Activated CD8-positive, alpha-beta T cell treated with anti-CD3 and anti-CD28 coated beads, Interleukin-2, amount 10 ng/mL, durations not matched to agents 7 days and 5 days (primary cell): ENCODE data around the gene RFX8. TPM values are rescaled to one million over a fixed set of nuclear protein-coding genes. Genes with fewer than 3 reads are reported as not detected.

Source experiments
- ATAC-seq: fragments of 150-1000 bp; cut with Tn5 transposase; one replicate; pipeline ENCODE4 v1.10.0; 2021; ENCODE audit warnings: moderate library complexity
- CTCF ChIA-PET: fragments of 350-600 bp; sonication (Branson Sonifier 250); formaldehyde crosslinking; loops from one replicate; lab custom pipeline; 2021; ENCODE audit warnings: antibody characterized with exemption; lab: Charles Lee
- POLR2A ChIA-PET: fragments of 350-600 bp; sonication (Branson Sonifier 250); formaldehyde crosslinking; loops from one replicate; lab custom pipeline; 2021; ENCODE audit warnings: antibody characterized with exemption; lab: Charles Lee
- DNase-seq: peaks from one replicate; pipeline ENCODE4 v3.0.0-alpha.2; 2020
- H3K27ac Mint-ChIP-seq: one replicate; pipeline ENCODE4 v1.8.0; 2021; ENCODE audit warnings: mild to moderate bottlenecking, mixed read lengths
- H3K27me3 Mint-ChIP-seq: one replicate; pipeline ENCODE4 v1.8.0; 2021; ENCODE audit warnings: low read depth, mixed read lengths
- H3K36me3 Mint-ChIP-seq: one replicate; pipeline ENCODE4 v1.8.0; 2021; ENCODE audit warnings: low read depth, mixed read lengths
- H3K4me1 Mint-ChIP-seq: one replicate; pipeline ENCODE4 v1.8.0; 2021; ENCODE audit warnings: low read depth, mixed read lengths
- H3K4me3 Mint-ChIP-seq: one replicate; pipeline ENCODE4 v1.8.0; 2021; ENCODE audit warnings: mild to moderate bottlenecking, mixed read lengths
- H3K9me3 Mint-ChIP-seq: one replicate; pipeline ENCODE4 v1.8.0; 2022; ENCODE audit warnings: mixed read lengths; ENCODE audit not compliant: insufficient read depth
- total RNA-seq, 2 experiments: library from RNA; stranded (reverse); gene quantifications; one replicate each; pipeline ENCODE4 v1.2.3, GENCODE V29; 2021

Gene RFX8
- total RNA-seq, 2 experiments from 2014 or later: 2.2 to 2.8 TPM

DNA sequence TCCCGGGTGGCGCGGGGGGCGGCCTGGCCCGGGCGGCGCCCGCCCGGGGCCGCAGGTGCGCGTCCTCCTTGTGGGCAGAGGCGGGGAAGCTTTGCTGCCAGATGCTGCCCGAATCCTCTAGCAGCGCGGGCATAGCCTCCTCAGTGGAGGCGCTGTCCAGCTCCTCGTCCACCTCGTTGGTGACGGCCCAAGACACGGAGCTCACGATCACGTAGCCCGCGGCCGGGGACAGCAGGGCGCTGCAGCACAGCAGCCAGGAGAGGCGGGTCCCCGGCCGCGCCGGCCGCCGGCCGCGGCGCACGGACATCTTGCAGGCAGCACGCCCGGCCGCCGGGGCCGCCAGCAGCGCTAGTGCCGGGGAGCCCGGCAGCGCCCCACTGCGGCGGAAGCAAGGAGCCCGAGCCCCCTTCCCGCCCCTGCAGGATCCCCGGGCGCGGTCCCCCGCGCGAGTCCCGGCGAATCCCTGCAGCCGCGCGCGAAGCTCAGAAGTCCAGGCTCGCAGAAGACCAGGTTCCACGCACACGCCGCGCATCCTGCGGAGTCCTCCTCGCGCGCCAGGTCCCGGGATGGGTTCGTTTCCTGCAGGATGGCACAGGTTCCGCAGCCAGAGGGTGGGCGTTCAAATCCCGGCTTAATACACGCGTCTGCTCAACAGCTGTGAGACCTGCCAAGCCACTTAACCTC lies 87.6 kb downstream of the RFX8 start, which contains the start of gene CREG2:
Gene CREG2, minus strand, starts transcription at position 353 of the 684 bp plus-strand sequence. Its CDS starts 46 bp downstream, at position 307.
- Mint-ChIP-seq H3K4me1 (peaks cover 11% of the 10 kb centered on the region), H3K4me3 (peak within 1 kb of the TSS; percentile 52), H3K27ac (no peak within 1 kb of the TSS), H3K27me3 (peaks cover 58% of the 10 kb centered on the region), H3K36me3 (no peaks in the 10 kb centered on the region), H3K9me3 (no peaks in the 10 kb centered on the region)
- POLR2A ChIA-PET: no interaction called here
- CTCF ChIA-PET: interaction anchor here (0.7 to 4.9 kb wide), 21 partner anchors 8 to 444 kb away, joined by 3 to 47 read pairs (median 5); partner anchors contain the start of gene RNF149
- peak; percentile 89 for ATAC-seq
- peak; percentile 62 for DNase-seq

DNA sequence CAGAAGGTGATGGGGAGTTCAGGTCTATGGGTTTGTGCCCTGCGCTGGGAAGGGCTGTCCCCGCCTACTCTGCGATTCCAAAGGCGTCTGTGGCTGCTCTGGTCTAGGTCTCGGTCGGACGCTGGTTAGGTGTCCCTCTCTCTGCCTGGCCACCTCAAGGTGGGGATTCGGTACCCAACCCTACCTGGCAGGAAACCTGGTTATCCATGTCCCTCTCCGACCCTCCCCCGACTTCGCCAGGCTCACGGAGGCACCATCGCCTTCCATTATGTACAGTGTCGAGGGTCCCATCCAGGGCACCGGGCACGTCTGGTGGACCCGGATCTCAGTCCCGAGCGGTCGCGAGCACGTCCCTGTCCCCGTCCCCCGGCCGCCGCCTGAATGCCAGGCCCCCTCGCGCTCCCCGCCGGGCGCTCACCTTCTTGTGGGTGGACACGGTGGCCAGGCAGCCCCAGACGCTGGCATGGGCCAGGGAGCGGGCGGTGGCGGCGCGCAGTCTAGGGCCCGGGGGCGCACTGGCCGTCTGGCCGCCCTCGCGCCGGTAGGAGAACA lies 88.2 kb downstream of the RFX8 start:
- CTCF ChIA-PET: interaction anchor here (0.7 to 4.9 kb wide), 15 partner anchors 9 to 444 kb away, joined by 3 to 47 read pairs (median 5); no protein-coding TSS in a partner anchor
- ATAC-seq (peak; percentile 21), DNase-seq (no peak)
- Mint-ChIP-seq H3K4me1 (peaks cover 11% of the 10 kb centered on the region), H3K27me3 (peaks cover 58% of the 10 kb centered on the region), H3K4me3 (peak overlapping the region; percentile 38), H3K36me3 (no peaks in the 10 kb centered on the region), H3K9me3 (no peaks in the 10 kb centered on the region), H3K27ac (no peak overlapping the region)
- POLR2A ChIA-PET: no interaction called here

DNA sequence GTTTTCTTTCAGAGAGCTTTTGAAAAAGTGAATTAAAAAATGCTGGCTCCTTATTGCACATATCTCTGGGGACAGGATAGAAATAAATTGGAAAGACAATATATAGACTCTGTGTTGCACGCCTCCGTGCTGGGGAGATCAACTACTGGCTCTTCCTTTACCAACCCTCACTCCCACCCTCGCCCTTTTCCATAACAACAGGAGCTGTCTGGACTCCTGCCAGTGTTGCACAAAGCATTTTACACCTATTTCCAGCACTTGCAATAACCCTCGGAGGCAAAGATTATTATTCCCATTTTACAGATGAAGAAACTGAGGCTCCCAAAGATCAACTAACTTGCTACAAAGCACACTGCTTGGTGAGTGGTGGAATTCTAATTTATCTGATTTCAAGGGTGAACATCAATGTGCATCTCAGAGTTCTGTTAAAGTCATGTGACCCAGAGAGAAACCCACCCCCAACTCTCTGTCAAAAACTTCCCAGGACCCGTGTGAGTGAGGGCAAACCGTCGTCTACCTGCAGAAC lies 91.8 kb downstream of the RFX8 start:
- CTCF ChIA-PET: interaction anchor here (1.8 kb wide), 1 partner anchor 20 kb away, joined by 3 read pairs; no protein-coding TSS in a partner anchor
- peaks cover 11% of the 10 kb centered on the region for H3K4me1 Mint-ChIP-seq
- POLR2A ChIA-PET: no interaction called here
- H3K27me3 Mint-ChIP-seq: peaks cover 40% of the 10 kb centered on the region
- ATAC-seq (no peak), DNase-seq (no peak)
- no peak overlapping the region for H3K27ac Mint-ChIP-seq
- H3K36me3 Mint-ChIP-seq: no peaks in the 10 kb centered on the region
- no peak overlapping the region for H3K4me3 Mint-ChIP-seq
- no peaks in the 10 kb centered on the region for H3K9me3 Mint-ChIP-seq

DNA sequence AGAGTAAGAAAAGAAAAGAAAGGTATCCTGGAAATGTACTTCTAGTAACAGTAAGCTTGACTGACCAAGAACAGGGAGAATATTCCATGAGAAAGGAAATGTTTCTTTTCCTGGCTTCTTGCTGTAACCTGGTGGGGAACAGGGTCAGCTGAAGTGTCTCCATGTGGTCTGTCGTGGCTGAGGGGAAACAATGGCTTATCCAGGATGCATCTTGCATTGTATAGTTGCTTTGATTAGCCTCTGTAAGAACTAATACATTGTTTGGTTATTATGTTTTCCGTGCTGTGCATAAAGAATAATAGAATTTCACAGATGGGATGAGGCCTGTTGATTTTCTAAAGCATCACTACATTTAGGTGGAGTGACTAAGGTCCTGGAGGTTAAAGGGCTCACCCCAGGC lies 92.5 kb downstream of the RFX8 start:
- H3K9me3 Mint-ChIP-seq: no peaks in the 10 kb centered on the region
- ATAC-seq: no peak

DNA sequence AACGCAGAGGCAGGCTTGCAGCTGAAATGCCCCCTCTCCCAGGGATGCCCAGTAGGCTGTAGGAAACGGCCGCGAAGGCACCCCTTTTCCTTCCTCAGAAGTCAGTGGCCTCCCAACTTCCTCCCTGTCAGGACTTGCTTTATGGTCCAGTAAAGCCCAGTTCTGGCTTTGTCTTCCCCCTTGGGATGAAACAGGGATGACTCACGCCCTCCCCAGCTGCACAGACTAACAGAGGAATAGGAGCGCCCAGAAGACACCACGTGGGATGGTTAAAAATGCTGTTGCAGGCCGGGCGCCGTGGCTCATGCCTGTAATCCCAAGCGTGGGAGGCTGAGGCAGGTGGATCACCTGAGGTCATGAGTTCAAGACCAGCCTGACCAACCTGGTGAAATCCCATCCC lies 94.5 kb downstream of the RFX8 start:
- ChIA-PET CTCF (interaction anchor here (2.2 kb wide), 1 partner anchor 38 kb away, joined by 9 read pairs; no protein-coding TSS in a partner anchor), POLR2A (no interaction called here)
- H3K4me3 Mint-ChIP-seq: no peak overlapping the region
- ATAC-seq: no peak
- no peaks in the 10 kb centered on the region for H3K9me3 Mint-ChIP-seq
- no peaks in the 10 kb centered on the region for H3K36me3 Mint-ChIP-seq
- H3K4me1 Mint-ChIP-seq: no peaks in the 10 kb centered on the region
- no peak overlapping the region for H3K27ac Mint-ChIP-seq
- no peak for DNase-seq
- H3K27me3 Mint-ChIP-seq: peaks cover 23% of the 10 kb centered on the region

More for the DNA sequence above, 92.5 kb downstream of the RFX8 start:
- Mint-ChIP-seq H3K27me3 (peaks cover 34% of the 10 kb centered on the region), H3K36me3 (no peaks in the 10 kb centered on the region), H3K4me1 (peaks cover 7% of the 10 kb centered on the region), H3K27ac (no peak overlapping the region), H3K4me3 (no peak overlapping the region)
- no peak for DNase-seq
- CTCF ChIA-PET: no interaction called here
- POLR2A ChIA-PET: no interaction called here

DNA sequence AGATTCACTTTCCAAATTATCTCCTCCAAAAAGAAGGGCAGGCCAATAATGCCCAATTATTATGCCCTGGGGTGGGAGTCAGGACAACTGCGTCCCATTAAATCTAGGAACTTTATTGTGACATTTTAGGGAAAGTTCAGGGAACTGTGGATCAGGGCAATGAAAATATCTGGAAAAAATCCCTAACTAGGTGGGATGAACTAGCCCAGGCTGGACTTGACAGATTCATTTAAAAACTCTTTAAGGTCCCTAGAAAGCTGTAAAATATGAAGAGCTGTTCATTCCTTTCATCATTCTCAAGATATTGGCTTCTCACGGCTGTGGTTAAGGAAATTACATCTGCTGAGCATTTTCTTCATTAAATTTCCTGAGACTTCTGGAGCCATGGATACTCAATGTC lies 95.8 kb downstream of the RFX8 start:
- H3K27me3 Mint-ChIP-seq: peaks cover 14% of the 10 kb centered on the region
- no peaks in the 10 kb centered on the region for H3K36me3 Mint-ChIP-seq
- ChIA-PET POLR2A (interaction anchor here (1.3 kb wide), 1 partner anchor 17 kb away, joined by 4 read pairs; no protein-coding TSS in a partner anchor), CTCF (no interaction called here)
- DNase-seq (no peak), ATAC-seq (no peak)
- peaks cover 3% of the 10 kb centered on the region for H3K4me1 Mint-ChIP-seq
- no peaks in the 10 kb centered on the region for H3K9me3 Mint-ChIP-seq
- H3K27ac Mint-ChIP-seq: no peak overlapping the region
- H3K4me3 Mint-ChIP-seq: no peak overlapping the region

DNA sequence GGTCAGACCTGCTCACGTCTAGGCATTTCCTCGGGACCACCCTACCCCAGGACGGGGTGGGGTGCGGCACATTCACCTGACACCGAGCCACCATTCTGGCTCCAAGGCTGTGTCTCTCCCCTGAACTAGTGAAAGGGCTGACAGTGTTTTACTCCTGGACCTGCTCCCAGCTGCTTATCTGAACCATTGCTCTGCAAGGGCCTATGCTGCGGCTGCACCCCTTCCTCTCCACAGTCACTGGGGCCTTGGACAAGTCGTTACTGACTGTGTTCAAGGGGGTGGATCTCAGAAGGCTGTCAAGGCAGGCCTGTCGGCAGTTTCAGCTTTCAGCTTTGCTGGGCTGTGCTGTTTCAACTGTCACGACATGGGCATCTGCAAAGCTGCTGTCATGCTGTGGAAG lies 99.3 kb downstream of the RFX8 start:
- ChIA-PET CTCF (interaction anchor here (1.1 to 2.2 kb wide), 2 partner anchors 13 to 33 kb away, joined by 3 to 8 read pairs; no protein-coding TSS in a partner anchor), POLR2A (no interaction called here)
- H3K9me3 Mint-ChIP-seq: no peaks in the 10 kb centered on the region
- no peaks in the 10 kb centered on the region for H3K36me3 Mint-ChIP-seq
- H3K27me3 Mint-ChIP-seq: peaks cover 2% of the 10 kb centered on the region
- DNase-seq (no peak), ATAC-seq (no peak)
- no peak overlapping the region for H3K4me3 Mint-ChIP-seq
- H3K4me1 Mint-ChIP-seq: peaks cover 3% of the 10 kb centered on the region
- no peak overlapping the region for H3K27ac Mint-ChIP-seq

DNA sequence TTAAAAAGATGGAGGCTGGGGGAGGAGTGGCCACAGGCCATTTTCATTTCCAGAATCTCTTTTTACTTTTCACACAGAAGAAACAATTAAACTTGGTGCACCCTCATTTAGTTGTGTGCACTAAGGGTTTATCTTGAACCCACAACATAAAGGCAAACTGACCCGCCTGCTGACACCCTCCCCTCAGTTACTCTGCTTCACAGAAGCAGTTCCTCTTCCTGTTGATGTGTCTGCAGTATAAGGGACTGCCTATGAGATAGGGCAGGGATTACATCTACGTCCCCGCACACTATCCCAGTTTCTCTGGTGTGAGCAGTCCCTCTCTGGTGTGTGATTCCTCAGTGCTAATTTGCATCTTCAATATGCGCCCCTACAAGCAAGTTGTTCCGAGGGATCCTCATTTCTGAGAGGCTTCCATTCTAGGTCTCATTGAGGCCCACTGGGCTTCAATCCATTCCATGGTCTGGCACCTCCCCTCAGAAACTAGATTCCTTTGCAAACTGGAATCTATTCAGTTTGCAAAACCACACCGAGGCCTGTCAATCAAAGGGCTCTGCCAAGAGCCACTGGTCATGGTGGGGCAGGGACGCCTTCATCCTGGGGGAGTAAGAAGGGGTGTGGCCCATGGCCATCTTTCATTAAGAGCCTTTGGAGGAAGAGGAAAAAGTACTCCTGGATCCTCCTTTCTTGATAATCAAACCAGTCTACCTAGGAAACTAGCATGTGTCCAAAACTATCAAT lies 99.9 kb downstream of the RFX8 start:
- H3K9me3 Mint-ChIP-seq: no peaks in the 10 kb centered on the region
- DNase-seq: no peak
- CTCF ChIA-PET: interaction anchor here (2.2 kb wide), 1 partner anchor 33 kb away, joined by 8 read pairs; no protein-coding TSS in a partner anchor
- H3K4me3 Mint-ChIP-seq: no peak overlapping the region
- H3K36me3 Mint-ChIP-seq: no peaks in the 10 kb centered on the region
- H3K27me3 Mint-ChIP-seq: peaks cover 2% of the 10 kb centered on the region
- H3K4me1 Mint-ChIP-seq: peaks cover 3% of the 10 kb centered on the region
- ATAC-seq: no peak
- no peak overlapping the region for H3K27ac Mint-ChIP-seq
- POLR2A ChIA-PET: no interaction called here

DNA sequence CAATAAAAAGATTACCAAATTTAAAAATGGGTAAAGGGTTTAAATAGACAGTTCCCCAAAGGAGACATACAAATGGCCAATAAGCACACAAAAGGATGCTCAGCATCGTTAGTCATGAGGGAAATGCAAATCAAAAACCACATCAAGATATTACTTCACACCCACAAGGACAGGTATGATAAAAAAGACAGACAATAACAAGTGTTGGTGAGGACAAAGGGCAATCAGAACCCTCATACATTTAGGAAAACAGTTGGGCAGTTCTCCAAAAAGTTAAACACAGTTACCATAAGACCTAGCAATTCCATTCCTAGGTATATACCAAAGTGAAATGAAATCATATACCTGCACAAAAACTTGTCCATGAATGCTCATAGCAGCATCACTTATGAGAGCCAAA lies 102.1 kb downstream of the RFX8 start:
- H3K9me3 Mint-ChIP-seq: no peaks in the 10 kb centered on the region
- ChIA-PET POLR2A (no interaction called here), CTCF (interaction anchor here (1.3 kb wide), 1 partner anchor 46 kb away, joined by 4 read pairs; no protein-coding TSS in a partner anchor)
- ATAC-seq (no peak), DNase-seq (no peak)
- no peak overlapping the region for H3K4me3 Mint-ChIP-seq
- no peak overlapping the region for H3K27ac Mint-ChIP-seq
- peaks cover 2% of the 10 kb centered on the region for H3K27me3 Mint-ChIP-seq
- no peaks in the 10 kb centered on the region for H3K36me3 Mint-ChIP-seq
- peaks cover 3% of the 10 kb centered on the region for H3K4me1 Mint-ChIP-seq

DNA sequence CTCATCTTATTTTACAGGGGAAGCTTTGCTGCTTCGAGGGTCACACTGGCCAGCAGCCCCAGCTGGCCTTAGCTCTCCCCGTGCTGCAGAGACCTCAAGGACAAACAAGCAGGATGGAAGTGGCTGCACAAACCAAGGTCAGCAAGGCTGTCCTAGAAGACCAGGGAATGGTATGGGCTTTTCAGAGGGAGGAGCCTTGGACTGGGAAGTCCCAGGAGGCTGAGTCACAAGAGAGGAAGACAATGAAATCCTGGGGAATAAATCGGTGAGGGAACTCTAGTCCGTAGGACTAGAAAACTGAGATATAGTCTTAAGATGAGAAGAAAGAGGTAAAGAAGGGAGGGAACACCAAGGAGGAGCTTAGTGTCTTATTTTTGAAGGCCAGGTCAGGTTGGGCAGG lies 103.3 kb downstream of the RFX8 start:
- peaks cover 3% of the 10 kb centered on the region for H3K4me1 Mint-ChIP-seq
- no peak overlapping the region for H3K4me3 Mint-ChIP-seq
- no peaks in the 10 kb centered on the region for H3K36me3 Mint-ChIP-seq
- DNase-seq: no peak
- POLR2A ChIA-PET: no interaction called here
- no peak for ATAC-seq
- H3K27ac Mint-ChIP-seq: no peak overlapping the region
- peaks cover 5% of the 10 kb centered on the region for H3K27me3 Mint-ChIP-seq
- CTCF ChIA-PET: interaction anchor here (0.9 to 1.3 kb wide), 2 partner anchors 30 to 47 kb away, joined by 3 to 4 read pairs; no protein-coding TSS in a partner anchor
- H3K9me3 Mint-ChIP-seq: no peaks in the 10 kb centered on the region

DNA sequence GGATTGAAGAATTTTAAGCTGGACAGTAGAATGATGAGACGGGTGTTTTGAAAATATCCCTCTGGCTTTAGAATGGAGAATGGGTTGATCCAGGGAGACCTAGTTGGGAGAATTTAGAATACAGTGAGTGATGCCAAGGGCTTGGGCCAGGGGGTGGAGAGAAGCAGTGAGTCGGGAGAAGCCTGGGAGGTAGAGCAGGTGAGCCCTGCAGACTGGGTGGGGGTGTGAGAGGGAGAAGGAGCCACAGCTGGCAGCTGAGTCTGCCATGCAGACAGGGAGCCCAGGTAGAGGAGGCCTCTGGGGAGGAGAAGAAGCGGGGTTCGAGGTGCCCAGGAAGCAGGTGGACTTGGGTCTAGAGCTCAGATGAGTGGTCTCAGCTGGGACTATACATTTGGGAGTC lies 105.8 kb downstream of the RFX8 start:
- CTCF ChIA-PET: no interaction called here

More for the DNA sequence above, 105.8 kb downstream of the RFX8 start:
- ATAC-seq (no peak), DNase-seq (no peak)
- POLR2A ChIA-PET: interaction anchor here (0.6 to 0.7 kb wide), 2 partner anchors 117 to 532 kb away, joined by 3 read pairs; no protein-coding TSS in a partner anchor
- Mint-ChIP-seq H3K36me3 (no peaks in the 10 kb centered on the region), H3K27ac (no peak overlapping the region), H3K4me1 (no peaks in the 10 kb centered on the region), H3K4me3 (no peak overlapping the region), H3K9me3 (no peaks in the 10 kb centered on the region), H3K27me3 (peaks cover 17% of the 10 kb centered on the region)
